Measurements from ENCODE around the gene NADK2.

The NADK2 gene

DNA sequence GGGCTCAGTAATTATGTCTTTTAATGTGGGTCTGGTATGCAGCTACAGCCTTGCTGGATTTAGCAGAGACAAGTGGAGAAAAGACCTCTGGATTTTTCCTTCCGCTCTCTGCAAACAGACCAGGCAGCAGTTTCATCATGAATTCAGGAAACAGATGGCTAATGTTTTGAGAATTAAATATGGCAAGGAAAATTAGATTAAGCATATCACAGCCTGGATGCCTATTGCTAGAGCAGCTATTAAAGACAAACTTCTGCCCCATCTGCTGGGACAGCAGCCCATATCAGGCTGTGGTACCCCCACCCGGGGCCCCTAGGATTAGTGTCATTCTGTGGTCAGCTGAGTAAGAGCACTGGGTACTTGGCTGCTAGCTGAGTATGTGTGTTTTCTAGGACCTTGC is 83.6 kb downstream of the NADK2 start:
- H3K36me3 ChIP-seq, result peaks cover 28% of the 10 kb centered on the region
- no peak overlapping the region for H3K4me3 ChIP-seq (ENCODE audit: low read depth in 1 of 2, low read length in 1 of 2)
- H3K27me3 ChIP-seq, result no peaks in the 10 kb centered on the region
- H3K9me3 ChIP-seq, result no peaks in the 10 kb centered on the region
- no peak overlapping the region for H3K27ac ChIP-seq
- TF ChIP-seq, protein P1, sequence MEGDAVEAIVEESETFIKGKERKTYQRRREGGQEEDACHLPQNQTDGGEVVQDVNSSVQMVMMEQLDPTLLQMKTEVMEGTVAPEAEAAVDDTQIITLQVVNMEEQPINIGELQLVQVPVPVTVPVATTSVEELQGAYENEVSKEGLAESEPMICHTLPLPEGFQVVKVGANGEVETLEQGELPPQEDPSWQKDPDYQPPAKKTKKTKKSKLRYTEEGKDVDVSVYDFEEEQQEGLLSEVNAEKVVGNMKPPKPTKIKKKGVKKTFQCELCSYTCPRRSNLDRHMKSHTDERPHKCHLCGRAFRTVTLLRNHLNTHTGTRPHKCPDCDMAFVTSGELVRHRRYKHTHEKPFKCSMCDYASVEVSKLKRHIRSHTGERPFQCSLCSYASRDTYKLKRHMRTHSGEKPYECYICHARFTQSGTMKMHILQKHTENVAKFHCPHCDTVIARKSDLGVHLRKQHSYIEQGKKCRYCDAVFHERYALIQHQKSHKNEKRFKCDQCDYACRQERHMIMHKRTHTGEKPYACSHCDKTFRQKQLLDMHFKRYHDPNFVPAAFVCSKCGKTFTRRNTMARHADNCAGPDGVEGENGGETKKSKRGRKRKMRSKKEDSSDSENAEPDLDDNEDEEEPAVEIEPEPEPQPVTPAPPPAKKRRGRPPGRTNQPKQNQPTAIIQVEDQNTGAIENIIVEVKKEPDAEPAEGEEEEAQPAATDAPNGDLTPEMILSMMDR (IDR thresholded peaks at IDR 0.05), result no peak
- H3K4me1 ChIP-seq (ENCODE audit: control insufficient read depth in 1 of 2, insufficient read depth in 1 of 2, low read depth in 1 of 2, low read length in 1 of 2), result peaks cover 4 to 7% of the 10 kb centered on the region in 2 experiments

DNA sequence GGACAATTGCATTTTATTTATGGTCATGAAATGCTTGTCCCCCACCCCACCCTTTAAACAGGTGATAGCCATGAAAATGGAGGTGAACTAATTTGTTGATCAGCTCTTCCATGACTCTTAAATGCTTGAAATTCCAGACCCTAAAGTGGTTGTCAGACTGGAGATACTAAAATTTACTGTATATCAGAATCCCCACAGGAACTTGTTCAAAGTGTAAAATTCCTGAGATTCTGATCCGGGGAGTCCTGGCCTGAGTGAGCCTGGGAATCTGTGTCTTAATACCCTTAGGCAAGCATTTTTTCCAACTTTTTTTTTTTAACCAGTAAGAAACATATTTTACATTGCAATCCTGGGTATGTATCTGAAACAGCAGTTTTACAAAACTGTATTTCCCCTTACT is 85.1 kb downstream of the NADK2 start:
- TF ChIP-seq, protein P1 (IDR thresholded peaks at IDR 0.05), result no peak
- Histone ChIP-seq H3K4me1 (ENCODE audit: control insufficient read depth in 1 of 2, insufficient read depth in 1 of 2, low read depth in 1 of 2, low read length in 1 of 2) (peaks cover 14 to 18% of the 10 kb centered on the region in 2 experiments), H3K9me3 (no peaks in the 10 kb centered on the region), H3K27ac (no peak overlapping the region), H3K36me3 (peaks cover 12% of the 10 kb centered on the region), H3K4me3 (ENCODE audit: low read depth in 1 of 2, low read length in 1 of 2) (no peak overlapping the region), H3K27me3 (no peaks in the 10 kb centered on the region)

DNA sequence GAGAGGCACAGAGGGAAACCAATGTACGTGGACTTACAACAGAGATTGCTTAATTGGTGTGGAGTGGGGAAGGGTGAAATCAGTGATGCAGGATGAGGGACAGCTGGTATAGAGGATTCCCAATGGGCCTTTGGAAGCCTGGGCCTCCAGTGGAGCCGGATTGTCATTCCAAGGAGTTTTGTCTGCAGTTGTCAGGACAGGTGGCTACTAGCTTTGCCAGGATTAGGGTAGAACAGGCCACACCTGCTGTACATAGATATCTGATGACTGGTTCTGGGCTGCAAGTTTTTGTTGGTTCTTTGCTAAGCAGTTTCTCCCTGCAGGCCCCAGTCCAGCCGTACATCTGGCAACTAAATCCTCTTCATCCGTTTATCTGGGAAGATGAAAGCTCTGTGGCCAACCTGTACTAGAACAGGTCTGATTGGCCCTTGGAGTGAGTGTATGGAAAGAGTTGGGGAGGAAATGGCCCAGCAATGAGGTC is 85.6 kb downstream of the NADK2 start:
- Histone ChIP-seq H3K27me3 (no peaks in the 10 kb centered on the region), H3K36me3 (peaks cover 8% of the 10 kb centered on the region), H3K4me3 (ENCODE audit: low read depth in 1 of 2, low read length in 1 of 2) (no peak overlapping the region), H3K27ac (no peak overlapping the region), H3K9me3 (no peaks in the 10 kb centered on the region), H3K4me1 (ENCODE audit: control insufficient read depth in 1 of 2, insufficient read depth in 1 of 2, low read depth in 1 of 2, low read length in 1 of 2) (peaks cover 15 to 23% of the 10 kb centered on the region in 2 experiments)
- TF ChIP-seq, protein P1 (IDR thresholded peaks at IDR 0.05), result no peak

GRCh38 chr5:36155291-36155690 is 86.4 kb downstream of the NADK2 start:
- Histone ChIP-seq H3K36me3 (peaks cover 4% of the 10 kb centered on the region), H3K27ac (no peak overlapping the region), H3K9me3 (no peaks in the 10 kb centered on the region), H3K4me3 (ENCODE audit: low read depth in 1 of 2, low read length in 1 of 2) (no peak overlapping the region), H3K27me3 (no peaks in the 10 kb centered on the region), H3K4me1 (ENCODE audit: control insufficient read depth in 1 of 2, insufficient read depth in 1 of 2, low read depth in 1 of 2, low read length in 1 of 2) (peaks cover 24 to 32% of the 10 kb centered on the region in 2 experiments)
- TF ChIP-seq, protein P1 (IDR thresholded peaks at IDR 0.05), result no peak

DNA sequence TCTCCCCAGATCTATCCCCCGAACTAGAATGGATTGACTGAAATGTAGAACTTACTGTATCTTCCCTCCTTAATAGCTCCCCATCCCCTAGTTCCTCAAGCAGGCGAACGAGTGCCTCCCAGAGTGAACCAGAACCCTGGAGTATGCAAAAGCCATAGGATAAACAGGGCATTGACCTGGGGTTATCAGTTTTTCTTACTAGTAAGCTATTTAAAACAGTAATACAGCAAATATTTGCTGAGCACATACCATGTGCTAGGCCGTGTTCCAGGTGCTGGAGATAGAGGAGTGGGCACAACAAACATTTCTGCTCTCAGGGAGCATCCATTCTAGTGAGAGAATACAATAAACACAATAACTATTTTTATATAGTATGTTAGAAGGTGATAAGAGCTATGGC is 88.0 kb downstream of the NADK2 start:
- peaks cover 26 to 32% of the 10 kb centered on the region in 2 experiments for H3K4me1 ChIP-seq (ENCODE audit: control insufficient read depth in 1 of 2, insufficient read depth in 1 of 2, low read depth in 1 of 2, low read length in 1 of 2)
- H3K27ac ChIP-seq, result no peak overlapping the region
- no peaks in the 10 kb centered on the region for H3K36me3 ChIP-seq
- H3K27me3 ChIP-seq, result no peaks in the 10 kb centered on the region
- H3K4me3 ChIP-seq (ENCODE audit: low read depth in 1 of 2, low read length in 1 of 2), result no peak overlapping the region
- TF ChIP-seq, protein P1 (IDR thresholded peaks at IDR 0.05), result no peak
- H3K9me3 ChIP-seq, result no peaks in the 10 kb centered on the region

GRCh38 chr5:36153298-36153677 is 88.4 kb downstream of the NADK2 start:
- Histone ChIP-seq H3K9me3 (no peaks in the 10 kb centered on the region), H3K27ac (no peak overlapping the region), H3K4me1 (ENCODE audit: control insufficient read depth in 1 of 2, insufficient read depth in 1 of 2, low read depth in 1 of 2, low read length in 1 of 2) (peaks cover 26 to 32% of the 10 kb centered on the region in 2 experiments), H3K36me3 (no peaks in the 10 kb centered on the region), H3K27me3 (no peaks in the 10 kb centered on the region), H3K4me3 (ENCODE audit: low read depth in 1 of 2, low read length in 1 of 2) (no peak overlapping the region)
- TF ChIP-seq, protein P1 (IDR thresholded peaks at IDR 0.05), result no peak
